Endodermal cell (in vitro differentiated cells): Measurements from ENCODE around the gene WDR86. TPM values are rescaled to one million over a fixed set of nuclear protein-coding genes. Genes with fewer than 3 reads are reported as not detected.

ENCODE experiments used
- DNase-seq: peaks from one replicate; pipeline ENCODE4 v3.0.0-alpha.2; 2017
- H3K27ac ChIP-seq: 2 replicates; pipeline ENCODE4 v1.5.1; 2013; ENCODE audit warnings: mild to moderate bottlenecking, low read depth, low read length, moderate library complexity
- H3K27me3 ChIP-seq: 2 replicates; pipeline ENCODE4 v1.6.1; 2013; ENCODE audit warnings: mild to moderate bottlenecking, low read length, moderate library complexity; ENCODE audit not compliant: insufficient read depth, control insufficient read depth, poor library complexity, severe bottlenecking
- H3K36me3 ChIP-seq: 2 replicates; pipeline ENCODE4 v1.7.0; 2013; ENCODE audit warnings: mild to moderate bottlenecking, low read length, moderate library complexity; ENCODE audit not compliant: control insufficient read depth, insufficient read depth
- H3K4me1 ChIP-seq: one replicate; pipeline ENCODE4 v1.7.0; 2013; ENCODE audit warnings: low read length; ENCODE audit not compliant: control insufficient read depth, insufficient read depth
- H3K4me3 ChIP-seq: 2 replicates; pipeline ENCODE4 v1.5.1; 2013; ENCODE audit warnings: mild to moderate bottlenecking, low read length, moderate library complexity
- H3K9ac ChIP-seq: 2 replicates; pipeline ENCODE4 v1.6.1; 2013; ENCODE audit warnings: mild to moderate bottlenecking, low read length, moderate library complexity; ENCODE audit not compliant: poor library complexity, severe bottlenecking; ENCODE audit errors: extremely low read depth
- H3K9me3 ChIP-seq: 2 replicates; pipeline ENCODE4 v1.6.1; 2013; ENCODE audit warnings: mild to moderate bottlenecking, low read length, moderate library complexity; ENCODE audit not compliant: control insufficient read depth
- H3K27ac Mint-ChIP-seq: 2 replicates; pipeline ENCODE4 v1.8.0; 2020; ENCODE audit warnings: mixed read lengths
- H3K27me3 Mint-ChIP-seq: 2 replicates; pipeline ENCODE4 v1.8.0; 2021; ENCODE audit warnings: mild to moderate bottlenecking, mixed read lengths; ENCODE audit not compliant: insufficient read depth
- H3K36me3 Mint-ChIP-seq: 2 replicates; pipeline ENCODE4 v1.8.0; 2020; ENCODE audit warnings: low read depth, mixed read lengths
- H3K4me1 Mint-ChIP-seq: 2 replicates; pipeline ENCODE4 v1.8.0; 2020; ENCODE audit warnings: mixed read lengths
- H3K4me3 Mint-ChIP-seq: 2 replicates; pipeline ENCODE4 v1.8.0; 2020; ENCODE audit warnings: mild to moderate bottlenecking, moderate library complexity, mixed read lengths
- H3K9me3 Mint-ChIP-seq: 2 replicates; pipeline ENCODE4 v1.8.0; 2020; ENCODE audit warnings: mild to moderate bottlenecking, mixed read lengths
- WGBS, 2 experiments: methylation state at CpG; one replicate each; pipeline versions ENCODE4 v1.1.5 to v1.1.7; 2013; ENCODE audit warnings: missing lambda C conversion rate in 2 of 2, mixed read lengths in 1 of 2; ENCODE audit not compliant: insufficient coverage in 1 of 2, insufficient read length in 1 of 2; 5-methylcytosine and 5-hydroxymethylcytosine counted together
- total RNA-seq, 2 donors: library from RNA; stranded (reverse); fragmentation: NEBNext Ultra II Directional in 1 of 2; extraction: Animal tissue kit (Norgen Biotek cat#: 25700) in 1 of 2; gene quantifications; 2 replicates in 1 of 2; 3 replicates in 1 of 2; pipeline ENCODE4 v1.2.1, GENCODE V29; 2021
- TF ChIP-seq, protein P1 (sequence below): fragments of 200-600 bp; sonication (generic); conservative IDR thresholded peaks from 2 replicates; pipeline ENCODE4 v1.5.0; 2021; ENCODE audit warnings: antibody characterized with exemption, mild to moderate bottlenecking

The WDR86 gene
- total RNA-seq, 2 donors from 2014 or later: 83.3 to 94.2 TPM

DNA sequence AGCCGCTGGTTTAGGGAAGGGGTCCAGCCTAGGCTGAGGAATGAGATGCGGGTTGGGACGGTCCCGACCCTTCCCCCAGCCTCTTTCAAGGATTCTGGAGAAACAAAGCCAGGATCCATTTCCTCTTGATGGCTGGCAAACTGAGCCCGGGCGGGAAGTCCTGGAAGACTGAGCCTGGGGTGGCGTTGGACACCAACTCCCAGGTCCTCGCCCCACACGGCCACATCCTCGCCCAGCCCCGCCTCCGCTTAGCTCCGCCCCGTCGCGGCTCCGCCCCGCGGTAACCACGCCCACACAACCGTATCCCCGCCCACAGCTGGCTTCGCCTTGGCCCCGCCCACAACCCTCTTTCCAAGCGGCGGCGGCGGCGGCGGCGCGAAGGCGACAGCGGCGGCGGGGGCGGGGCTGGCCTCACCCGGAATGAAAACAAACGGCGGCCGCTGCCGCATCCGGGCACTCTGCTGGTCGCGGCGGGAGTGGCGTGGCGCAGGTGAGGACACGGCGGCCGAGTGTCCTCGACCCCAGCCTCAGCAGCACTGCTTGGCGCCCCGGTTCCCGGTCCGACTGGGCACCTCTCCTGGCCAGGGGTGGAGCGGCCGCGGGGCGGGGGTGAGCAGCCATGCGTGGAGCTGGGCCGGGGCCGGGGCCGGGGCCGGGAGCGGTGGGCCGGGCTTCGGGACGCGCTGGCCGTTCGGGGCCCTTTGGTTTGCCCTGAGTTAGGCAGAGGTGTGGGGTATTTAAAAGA, 68.3 kb downstream of the WDR86 start, which contains the start of gene NUB1:
Gene NUB1 (plus strand): TSS at position 456 of the 745 bp plus-strand sequence. CDS start 3,538 bp downstream, outside the sequence.
- TF ChIP-seq, protein P1, sequence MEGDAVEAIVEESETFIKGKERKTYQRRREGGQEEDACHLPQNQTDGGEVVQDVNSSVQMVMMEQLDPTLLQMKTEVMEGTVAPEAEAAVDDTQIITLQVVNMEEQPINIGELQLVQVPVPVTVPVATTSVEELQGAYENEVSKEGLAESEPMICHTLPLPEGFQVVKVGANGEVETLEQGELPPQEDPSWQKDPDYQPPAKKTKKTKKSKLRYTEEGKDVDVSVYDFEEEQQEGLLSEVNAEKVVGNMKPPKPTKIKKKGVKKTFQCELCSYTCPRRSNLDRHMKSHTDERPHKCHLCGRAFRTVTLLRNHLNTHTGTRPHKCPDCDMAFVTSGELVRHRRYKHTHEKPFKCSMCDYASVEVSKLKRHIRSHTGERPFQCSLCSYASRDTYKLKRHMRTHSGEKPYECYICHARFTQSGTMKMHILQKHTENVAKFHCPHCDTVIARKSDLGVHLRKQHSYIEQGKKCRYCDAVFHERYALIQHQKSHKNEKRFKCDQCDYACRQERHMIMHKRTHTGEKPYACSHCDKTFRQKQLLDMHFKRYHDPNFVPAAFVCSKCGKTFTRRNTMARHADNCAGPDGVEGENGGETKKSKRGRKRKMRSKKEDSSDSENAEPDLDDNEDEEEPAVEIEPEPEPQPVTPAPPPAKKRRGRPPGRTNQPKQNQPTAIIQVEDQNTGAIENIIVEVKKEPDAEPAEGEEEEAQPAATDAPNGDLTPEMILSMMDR: peak; percentile 7
- H3K27ac ChIP-seq: no peak within 1 kb of the TSS
- Mint-ChIP-seq H3K4me3 (peak within 1 kb of the TSS; percentile 68), H3K36me3 (peaks cover 15% of the 10 kb centered on the region), H3K4me1 (peaks cover 2% of the 10 kb centered on the region), H3K27ac (no peak within 1 kb of the TSS), H3K9me3 (peaks cover 3% of the 10 kb centered on the region), H3K27me3 (peaks cover 11% of the 10 kb centered on the region)
- H3K36me3 ChIP-seq: peaks cover 21% of the 10 kb centered on the region
- H3K9me3 ChIP-seq: no peaks in the 10 kb centered on the region
- H3K4me3 ChIP-seq: peak within 1 kb of the TSS; percentile 98
- no peaks in the 10 kb centered on the region for H3K4me1 ChIP-seq
- DNase-seq: peak; percentile 98
- WGBS, 2 experiments: 4 to 26% methylated on average over 12 to 72 of the region's 72 CpGs
- no peaks in the 10 kb centered on the region for H3K27me3 ChIP-seq
- peak within 1 kb of the TSS; percentile 76 for H3K9ac ChIP-seq

DNA sequence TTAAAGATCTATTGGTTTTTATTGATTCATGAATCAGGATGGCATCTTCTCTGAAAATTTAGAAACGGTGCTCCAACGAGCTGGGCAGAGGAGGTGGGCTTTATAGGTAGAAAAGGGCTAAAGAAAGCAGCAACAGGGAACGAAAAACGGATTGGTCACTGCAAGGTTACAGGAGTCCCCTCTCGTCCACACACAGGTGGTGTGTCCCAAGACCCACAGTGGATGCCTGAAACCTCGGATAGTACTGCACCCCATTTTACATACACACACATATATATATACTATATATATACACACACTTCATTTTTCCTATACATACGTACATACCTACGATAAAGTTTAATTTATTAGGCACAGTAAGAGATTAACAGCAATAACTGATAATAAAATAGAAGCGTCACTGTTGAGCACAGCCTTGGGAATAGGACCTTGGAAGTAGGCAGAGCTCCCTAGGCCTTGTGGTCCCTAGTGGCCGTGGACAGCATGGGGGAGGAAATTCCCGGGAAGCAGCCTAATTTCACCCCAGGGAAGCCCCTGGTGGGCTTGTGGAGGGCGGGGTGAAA, 69.0 kb downstream of the WDR86 start:
- peaks cover 3% of the 10 kb centered on the region for H3K9me3 Mint-ChIP-seq
- peaks cover 2% of the 10 kb centered on the region for H3K4me1 Mint-ChIP-seq
- TF ChIP-seq, protein P1: peak; percentile 24
- no peak for DNase-seq
- H3K4me1 ChIP-seq: no peaks in the 10 kb centered on the region
- WGBS, 2 experiments: 77 to 85% methylated on average over 6 to 10 of the region's 12 CpGs
- no peak overlapping the region for H3K9ac ChIP-seq
- no peak overlapping the region for H3K27ac Mint-ChIP-seq
- H3K9me3 ChIP-seq: no peaks in the 10 kb centered on the region
- peaks cover 11% of the 10 kb centered on the region for H3K27me3 Mint-ChIP-seq
- H3K36me3 ChIP-seq: peaks cover 14% of the 10 kb centered on the region
- no peak overlapping the region for H3K27ac ChIP-seq
- peaks cover 9% of the 10 kb centered on the region for H3K36me3 Mint-ChIP-seq
- peak overlapping the region; percentile 68 for H3K4me3 Mint-ChIP-seq
- H3K4me3 ChIP-seq: peak overlapping the region; percentile 58
- no peaks in the 10 kb centered on the region for H3K27me3 ChIP-seq

DNA sequence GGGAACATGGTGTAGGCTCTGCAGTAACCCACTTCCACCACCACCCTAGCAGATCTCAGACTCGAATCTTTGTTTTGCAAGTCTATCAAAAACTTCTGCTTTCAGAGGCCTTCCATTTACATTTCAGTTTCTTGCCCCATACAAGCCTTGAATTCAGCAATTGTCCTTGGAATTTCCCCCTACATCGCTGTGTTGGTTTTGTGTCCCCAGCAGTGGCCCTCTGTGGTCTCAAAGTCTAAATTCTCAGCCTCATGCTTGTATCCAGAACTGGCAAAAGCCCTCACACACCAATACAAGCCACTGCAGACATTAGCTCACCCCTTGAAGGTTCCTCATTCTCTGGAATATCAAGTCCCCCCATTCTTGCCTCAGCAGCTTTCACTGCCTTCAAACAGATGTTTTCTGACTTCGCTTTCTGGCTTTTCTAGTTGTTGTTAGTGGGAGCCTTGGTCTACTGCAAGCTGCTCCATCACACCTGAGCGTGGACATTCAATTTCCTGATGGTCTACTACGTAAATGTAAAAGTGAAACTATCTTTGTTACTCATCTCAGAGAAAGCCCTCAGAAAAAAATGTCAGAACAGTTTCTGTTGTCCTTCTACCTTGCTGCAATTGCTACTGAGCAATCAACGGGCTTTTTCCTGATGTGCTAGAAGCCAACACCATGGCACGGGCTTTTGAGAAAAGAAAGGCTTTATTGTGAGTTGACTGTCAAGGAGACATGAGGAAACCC, 70.0 kb downstream of the WDR86 start:
- Histone ChIP-seq H3K9me3 (no peaks in the 10 kb centered on the region), H3K27ac (no peak overlapping the region), H3K4me3 (no peak overlapping the region), H3K4me1 (no peaks in the 10 kb centered on the region), H3K9ac (no peak overlapping the region), H3K36me3 (peaks cover 5% of the 10 kb centered on the region), H3K27me3 (no peaks in the 10 kb centered on the region)
- peaks cover 3% of the 10 kb centered on the region for H3K9me3 Mint-ChIP-seq
- 88 to 94% methylated on average over 4 to 7 of the region's 7 CpGs for WGBS, 2 experiments
- peaks cover 12% of the 10 kb centered on the region for H3K27me3 Mint-ChIP-seq
- H3K4me3 Mint-ChIP-seq: no peak overlapping the region
- H3K27ac Mint-ChIP-seq: no peak overlapping the region
- DNase-seq: no peak
- TF ChIP-seq, protein P1: no peak
- peaks cover 6% of the 10 kb centered on the region for H3K36me3 Mint-ChIP-seq
- H3K4me1 Mint-ChIP-seq: peaks cover 2% of the 10 kb centered on the region
